Omental fat pad (tissue), 4 donors: ENCODE data around the gene TRPC4. TPM values are rescaled to one million over a fixed set of nuclear protein-coding genes. Genes with fewer than 3 reads are reported as not detected.

Experiments used
- ATAC-seq: fragments of 150-250 bp; one replicate; pipeline ENCODE4 v1.9.1; 2016; ENCODE audit warnings: mild to moderate bottlenecking, moderate library complexity; ENCODE audit not compliant: low FRiP score
- DNase-seq: peaks from one replicate; pipeline ENCODE4 v3.0.0-alpha.2; 2019; ENCODE audit warnings: low spot score
- total RNA-seq, 4 donors: library from RNA; depleted of rRNA; stranded (reverse); fragments of >200 nt; gene quantifications; one replicate each; pipeline ENCODE4 v1.1.0, GENCODE V29; 2016
- TF ChIP-seq, protein P1 (sequence below), 3 donors: fragments of 450-650 bp; IDR thresholded peaks; one replicate each; pipeline ENCODE4 v1.5.1; 2016 to 2017; ENCODE audit warnings: antibody characterized with exemption in 3 of 3, mild to moderate bottlenecking in 3 of 3, moderate library complexity in 2 of 3

The TRPC4 gene
- total RNA-seq, 4 donors from 2014 or later = 0.56 to 1.4 (median 0.95) TPM

DNA sequence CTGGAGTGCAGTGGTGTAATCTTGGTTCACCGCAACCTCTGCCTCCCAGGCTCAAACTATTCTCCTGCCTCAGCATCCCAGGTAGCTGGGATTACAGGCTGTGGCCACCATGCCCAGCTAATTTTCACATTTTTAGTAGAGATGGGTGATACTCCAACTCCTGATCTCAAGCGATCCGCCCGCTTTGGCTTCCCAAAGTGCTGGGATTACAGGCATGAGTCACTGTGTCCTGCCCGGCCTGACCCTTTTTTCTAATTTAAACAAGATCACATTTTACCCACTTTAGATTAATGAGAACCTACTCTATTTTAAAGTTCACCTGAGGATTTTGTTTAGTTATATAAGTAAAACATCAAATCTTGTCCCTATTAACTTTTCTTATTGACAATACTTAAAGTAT is 179.2 kb downstream of the TRPC4 start:
- ATAC-seq (no peak), DNase-seq (no peak)
- TF ChIP-seq, protein P1, sequence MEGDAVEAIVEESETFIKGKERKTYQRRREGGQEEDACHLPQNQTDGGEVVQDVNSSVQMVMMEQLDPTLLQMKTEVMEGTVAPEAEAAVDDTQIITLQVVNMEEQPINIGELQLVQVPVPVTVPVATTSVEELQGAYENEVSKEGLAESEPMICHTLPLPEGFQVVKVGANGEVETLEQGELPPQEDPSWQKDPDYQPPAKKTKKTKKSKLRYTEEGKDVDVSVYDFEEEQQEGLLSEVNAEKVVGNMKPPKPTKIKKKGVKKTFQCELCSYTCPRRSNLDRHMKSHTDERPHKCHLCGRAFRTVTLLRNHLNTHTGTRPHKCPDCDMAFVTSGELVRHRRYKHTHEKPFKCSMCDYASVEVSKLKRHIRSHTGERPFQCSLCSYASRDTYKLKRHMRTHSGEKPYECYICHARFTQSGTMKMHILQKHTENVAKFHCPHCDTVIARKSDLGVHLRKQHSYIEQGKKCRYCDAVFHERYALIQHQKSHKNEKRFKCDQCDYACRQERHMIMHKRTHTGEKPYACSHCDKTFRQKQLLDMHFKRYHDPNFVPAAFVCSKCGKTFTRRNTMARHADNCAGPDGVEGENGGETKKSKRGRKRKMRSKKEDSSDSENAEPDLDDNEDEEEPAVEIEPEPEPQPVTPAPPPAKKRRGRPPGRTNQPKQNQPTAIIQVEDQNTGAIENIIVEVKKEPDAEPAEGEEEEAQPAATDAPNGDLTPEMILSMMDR (IDR thresholded peaks at IDR 0.05) = no peak

DNA sequence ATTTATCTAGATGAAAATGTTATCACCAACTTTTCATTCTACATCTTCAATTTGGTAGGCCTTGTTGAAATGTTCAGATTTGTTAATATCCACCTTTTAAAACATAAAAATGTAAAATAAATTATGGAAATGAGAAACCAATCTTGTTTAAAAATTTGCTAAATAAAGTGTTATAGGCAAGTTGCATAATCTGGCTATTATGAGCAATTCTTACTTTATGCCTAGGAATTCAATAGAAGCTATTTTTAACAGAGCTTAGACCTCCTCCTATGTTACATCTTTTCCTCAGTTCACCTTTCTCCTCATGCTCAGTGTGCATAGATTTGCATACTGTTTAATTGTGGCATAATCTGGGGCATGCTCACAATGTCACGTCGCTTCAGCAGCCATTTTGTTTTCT is 183.1 kb downstream of the TRPC4 start:
- no peak for DNase-seq
- ATAC-seq = no peak
- TF ChIP-seq, protein P1 (IDR thresholded peaks at IDR 0.05) = no peak

DNA sequence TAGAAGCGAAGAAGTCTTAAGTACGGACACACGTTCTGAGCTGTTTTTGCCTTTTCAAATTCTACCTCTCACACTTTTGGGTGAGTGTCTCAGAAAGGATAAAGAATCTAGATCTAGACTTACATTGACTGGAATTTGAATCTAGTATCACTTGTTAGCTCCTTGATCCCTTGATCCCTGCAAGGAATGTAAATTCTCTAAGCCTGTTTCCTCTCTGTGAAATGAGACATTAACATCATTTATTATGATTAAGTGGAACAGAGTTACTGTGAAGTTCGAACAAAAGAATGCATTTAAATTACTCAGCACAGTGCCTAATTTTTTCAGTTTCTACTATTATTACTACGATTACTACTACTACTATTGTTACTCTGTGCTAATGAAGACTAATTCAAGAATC is 184.4 kb downstream of the TRPC4 start:
- no peak for ATAC-seq
- TF ChIP-seq, protein P1 (IDR thresholded peaks at IDR 0.05) = no peak
- DNase-seq = no peak

DNA sequence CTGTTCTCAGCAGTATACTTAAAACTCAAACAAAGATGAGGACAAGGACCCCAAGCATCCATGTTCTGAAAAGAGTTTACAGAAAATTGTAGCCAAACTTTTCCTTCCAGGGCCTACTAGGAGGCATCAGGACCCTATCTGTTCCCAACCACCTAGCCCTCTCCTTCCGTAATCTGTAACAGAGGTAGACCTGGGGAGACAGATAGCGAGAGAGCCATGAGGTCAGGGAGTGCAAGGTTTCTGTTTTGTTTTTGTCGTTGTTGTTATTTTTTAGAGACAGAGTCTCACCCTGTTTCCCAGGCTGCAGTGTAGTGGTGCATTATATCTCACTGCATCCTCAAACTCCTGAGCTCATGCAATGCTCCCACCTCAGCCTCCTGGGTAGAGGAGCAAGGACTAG is 187.1 kb downstream of the TRPC4 start:
- TF ChIP-seq, protein P1 (IDR thresholded peaks at IDR 0.05) = no peak
- ATAC-seq = no peak
- DNase-seq = no peak

DNA sequence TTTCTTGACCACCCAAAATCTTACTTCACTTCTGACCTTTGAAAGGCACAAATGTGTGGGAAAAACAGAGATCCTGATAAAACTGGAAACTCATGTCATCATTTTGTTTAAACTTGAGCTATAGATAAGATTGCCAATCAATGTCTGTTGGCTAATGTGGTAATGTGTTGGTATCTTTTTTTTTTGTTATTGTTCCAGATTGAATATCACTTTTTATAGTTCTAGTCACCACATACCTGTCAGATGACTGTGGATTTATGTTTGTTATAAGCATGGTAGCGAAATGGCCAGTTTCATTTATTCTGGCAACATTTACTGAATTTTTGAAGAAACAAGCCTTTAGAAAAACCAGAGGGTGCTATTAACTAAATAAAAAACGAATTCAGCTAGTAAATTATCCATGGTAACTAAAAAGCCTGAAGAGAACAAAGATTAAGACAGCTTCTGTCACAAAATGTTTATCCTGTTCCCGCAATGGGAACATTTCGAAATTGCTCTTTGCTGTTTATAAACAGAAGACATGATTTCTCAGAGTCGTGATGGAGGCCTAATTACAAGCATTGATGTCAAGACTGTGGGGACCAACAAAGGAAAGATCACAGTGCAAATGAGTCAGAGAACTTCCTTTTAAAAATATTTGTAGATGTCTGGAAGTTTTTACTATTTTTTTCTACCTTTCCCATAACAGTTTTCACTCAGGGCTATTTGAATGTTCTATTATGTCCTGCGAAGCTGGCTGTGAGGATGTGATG is 188.1 kb downstream of the TRPC4 start:
- TF ChIP-seq, protein P1 (IDR thresholded peaks at IDR 0.05) = no peak
- no peak for DNase-seq
- ATAC-seq = no peak

DNA sequence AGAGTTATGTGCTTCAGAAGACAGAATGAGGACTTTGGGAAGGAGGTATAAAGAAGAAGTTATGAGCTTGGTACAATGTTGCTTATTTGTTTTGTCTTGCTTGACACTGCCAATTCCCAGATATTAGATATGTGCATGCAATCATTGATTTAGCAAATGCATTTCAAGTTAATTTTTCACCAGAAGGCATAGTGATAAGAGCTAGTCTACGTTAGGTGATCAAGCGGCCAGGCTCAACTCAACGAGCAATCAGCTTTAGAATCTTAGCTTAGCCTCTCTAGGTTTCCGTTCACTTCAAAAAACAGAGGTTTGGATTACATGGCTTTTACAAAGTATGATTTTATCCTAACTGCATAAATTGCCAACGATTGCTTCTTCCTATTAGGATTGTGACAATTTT is 189.4 kb downstream of the TRPC4 start:
- DNase-seq = no peak
- ATAC-seq = no peak
- TF ChIP-seq, protein P1 (IDR thresholded peaks at IDR 0.05) = no peak

DNA sequence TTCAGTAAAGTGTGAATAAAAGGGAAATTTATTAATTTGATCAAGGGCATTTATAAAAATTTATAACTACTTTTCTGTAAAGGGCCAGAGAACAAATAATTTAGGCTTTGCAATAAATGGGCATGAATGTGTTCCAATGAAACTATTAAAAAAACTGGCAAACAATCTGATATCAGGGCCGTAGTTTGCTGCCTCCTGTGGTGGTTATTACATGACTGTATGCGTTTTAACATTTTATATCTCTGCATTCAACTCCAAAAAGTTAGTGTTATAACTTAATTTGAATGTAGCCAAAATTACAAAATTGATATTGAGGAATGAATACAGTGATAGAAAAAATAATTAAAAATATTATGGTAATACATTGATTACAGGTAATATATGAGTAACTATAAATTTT is 190.5 kb downstream of the TRPC4 start:
- ATAC-seq (no peak), DNase-seq (no peak)
- TF ChIP-seq, protein P1 (IDR thresholded peaks at IDR 0.05) = no peak
